AG20443 (cell line): ENCODE data around the gene GPHA2.
A peak's percentile ranks its signal among the peaks of the same experiment; 100 is the strongest.

Experiments
- DNase-seq: peaks from one replicate; pipeline ENCODE4 v3.0.0; 2012; ENCODE audit warnings: low spot score, mixed read lengths

Gene GPHA2

DNA sequence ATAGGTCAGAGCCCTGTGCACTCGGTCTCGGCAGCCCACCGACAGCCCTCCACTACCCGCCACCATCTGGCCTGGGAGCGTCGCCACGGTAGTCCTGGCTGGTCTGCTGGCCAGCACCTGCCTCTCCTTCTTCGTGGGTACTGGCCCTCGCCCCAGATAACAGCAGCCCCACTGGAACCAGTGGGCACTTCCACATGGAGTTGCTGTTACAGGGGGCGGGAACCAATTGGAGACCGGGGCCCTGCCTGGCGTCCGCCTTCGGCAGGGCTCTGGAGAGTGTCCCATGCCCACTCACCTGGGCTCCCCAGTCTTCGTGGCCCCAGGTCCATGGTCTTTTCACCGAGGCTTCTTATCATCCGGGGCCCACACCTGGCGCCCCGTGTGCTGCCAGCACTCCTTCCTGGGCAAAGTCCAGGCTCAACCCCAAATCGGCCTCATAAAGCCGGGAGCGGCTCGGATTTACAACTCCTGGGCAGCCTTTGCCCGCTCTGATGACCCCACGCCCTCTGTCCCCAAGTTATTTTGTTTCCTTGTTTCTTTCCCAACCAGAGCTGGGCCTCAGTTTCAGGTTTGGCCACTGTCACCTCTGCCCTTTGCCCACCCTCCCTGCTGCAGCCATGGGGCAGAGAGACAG lies 44.4 kb downstream of the GPHA2 start:
- DNase-seq, result no peak

DNA sequence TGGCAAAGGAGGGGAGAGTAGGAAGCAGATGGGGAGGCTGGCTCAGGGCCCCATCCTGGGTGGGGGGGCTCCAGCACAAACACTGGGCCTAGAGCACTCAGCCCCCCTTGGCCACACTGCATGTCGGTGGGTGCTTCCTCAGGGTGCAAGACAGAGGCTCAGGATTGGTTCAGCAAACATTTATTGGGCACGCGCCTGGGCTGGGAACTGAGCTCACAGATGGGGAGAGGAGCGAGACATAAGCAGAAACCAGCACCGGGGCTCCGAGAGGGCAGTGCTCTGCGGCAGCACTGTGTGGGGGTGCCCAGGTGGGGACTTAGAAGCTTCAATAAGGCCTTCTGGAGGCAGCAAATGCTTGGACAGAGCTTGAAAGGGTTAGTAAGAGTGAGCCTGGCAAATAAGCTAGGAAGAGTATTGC lies 45.2 kb downstream of the GPHA2 start:
- no peak for DNase-seq

DNA sequence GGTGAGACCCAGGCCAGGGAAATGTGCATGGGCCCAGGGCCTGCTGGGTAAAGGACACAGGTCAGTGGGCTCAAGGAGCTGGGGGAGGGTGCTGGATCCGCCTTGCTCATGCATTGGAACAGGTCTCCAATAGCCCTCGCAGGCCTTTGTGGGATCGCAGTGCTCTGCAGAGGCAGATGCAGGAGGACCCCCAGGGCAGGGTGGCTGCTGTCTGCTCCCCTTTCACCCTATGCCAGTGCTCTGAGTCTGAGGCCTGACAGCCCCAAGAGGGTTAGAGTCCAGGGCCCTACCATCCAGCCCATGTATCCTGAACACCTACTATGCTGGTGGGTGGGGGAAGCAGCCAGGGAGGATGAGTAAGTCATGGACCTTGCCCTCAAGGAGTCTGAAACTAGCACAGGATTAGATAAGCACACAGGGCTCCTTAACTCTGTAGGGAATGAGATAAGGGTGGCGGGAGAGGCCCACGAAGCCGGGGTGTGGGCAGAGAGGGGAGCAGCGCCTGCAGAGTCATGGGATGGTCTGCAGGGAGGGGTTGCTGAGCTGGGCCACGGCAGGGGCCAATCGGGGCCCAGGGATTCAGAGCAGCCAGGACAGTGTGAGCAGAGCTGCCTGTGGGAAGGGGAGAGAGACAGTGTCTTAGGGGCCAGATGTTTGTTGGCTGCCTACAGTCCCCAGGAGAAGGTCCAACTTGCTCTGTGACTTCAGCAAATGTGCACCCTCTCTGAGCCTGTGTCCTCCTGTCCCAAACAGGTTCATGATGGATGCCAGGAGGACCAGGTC lies 46.8 kb downstream of the GPHA2 start:
- DNase-seq, result no peak

DNA sequence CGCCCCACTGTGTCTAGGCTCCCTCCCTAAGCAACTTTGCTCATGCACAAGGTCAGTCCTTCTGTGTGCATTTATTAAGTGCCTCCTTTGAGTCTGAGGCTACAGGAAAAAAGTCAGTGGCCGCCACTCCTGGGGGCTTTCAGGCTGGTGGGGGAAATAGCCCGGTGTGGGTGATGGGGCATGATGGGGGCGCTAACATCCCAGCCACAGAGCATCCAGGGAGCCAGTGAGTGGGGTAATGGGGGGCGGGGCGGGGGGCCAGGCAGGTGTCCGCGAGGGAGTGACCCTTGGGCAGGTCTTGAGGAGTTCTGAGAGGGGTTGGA lies 47.3 kb downstream of the GPHA2 start:
- no peak for DNase-seq

DNA sequence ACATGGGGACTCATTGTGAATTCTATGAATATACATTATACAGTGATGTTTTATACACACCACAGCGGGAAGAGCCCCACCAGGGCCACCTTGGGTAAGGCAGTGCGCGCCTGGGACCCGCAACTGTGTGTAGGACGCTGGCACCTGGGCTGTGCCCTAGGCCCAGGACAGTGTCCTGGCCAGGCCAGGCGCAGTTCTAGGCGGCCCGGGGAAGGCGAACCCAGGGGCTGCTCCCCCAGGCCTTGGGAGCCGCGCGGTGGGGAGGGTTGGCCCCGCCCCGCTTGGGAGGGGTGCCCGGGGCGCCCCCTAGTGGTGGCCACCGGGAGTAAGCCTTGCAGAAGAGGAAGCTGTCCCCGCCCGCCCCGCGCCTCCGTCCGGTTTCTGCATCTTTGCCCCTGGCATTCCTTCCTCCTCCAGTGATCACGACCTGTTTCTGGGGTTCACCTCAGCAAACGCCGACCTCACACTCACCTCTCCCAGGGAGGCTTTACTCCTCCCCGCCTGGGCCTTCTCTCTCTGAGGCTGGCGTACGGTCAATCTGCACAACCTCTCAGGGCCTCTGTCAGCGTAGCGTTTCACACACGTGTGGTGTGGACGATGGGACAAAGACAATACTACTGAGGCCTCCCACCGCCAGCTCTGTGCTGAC lies 47.8 kb downstream of the GPHA2 start:
- DNase-seq, result peak; percentile 93

DNA sequence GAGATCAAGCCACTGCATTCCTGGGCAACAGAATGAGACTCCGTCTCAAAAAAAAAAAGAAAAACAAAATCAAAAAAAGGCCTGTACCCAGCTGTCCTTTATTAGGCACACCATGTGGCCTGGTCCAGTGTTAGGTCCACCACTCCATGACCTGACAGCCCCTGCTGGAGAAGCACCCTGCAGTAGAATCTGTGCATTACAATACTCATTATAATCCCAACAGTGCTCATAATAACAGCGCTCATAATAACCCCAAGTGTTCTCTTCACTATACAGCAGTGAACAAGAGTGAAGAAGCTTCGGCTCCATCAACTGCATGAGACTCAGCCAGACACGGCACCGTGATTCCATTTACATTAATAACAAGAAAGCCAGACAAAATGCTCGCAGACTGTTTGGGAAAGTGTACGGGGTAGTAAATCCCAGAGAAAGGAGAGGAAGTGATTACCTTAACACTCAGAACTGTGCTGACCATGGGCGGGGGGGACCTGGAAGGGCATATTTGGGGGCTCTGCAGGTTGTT lies 48.4 kb downstream of the GPHA2 start:
- no peak for DNase-seq

DNA sequence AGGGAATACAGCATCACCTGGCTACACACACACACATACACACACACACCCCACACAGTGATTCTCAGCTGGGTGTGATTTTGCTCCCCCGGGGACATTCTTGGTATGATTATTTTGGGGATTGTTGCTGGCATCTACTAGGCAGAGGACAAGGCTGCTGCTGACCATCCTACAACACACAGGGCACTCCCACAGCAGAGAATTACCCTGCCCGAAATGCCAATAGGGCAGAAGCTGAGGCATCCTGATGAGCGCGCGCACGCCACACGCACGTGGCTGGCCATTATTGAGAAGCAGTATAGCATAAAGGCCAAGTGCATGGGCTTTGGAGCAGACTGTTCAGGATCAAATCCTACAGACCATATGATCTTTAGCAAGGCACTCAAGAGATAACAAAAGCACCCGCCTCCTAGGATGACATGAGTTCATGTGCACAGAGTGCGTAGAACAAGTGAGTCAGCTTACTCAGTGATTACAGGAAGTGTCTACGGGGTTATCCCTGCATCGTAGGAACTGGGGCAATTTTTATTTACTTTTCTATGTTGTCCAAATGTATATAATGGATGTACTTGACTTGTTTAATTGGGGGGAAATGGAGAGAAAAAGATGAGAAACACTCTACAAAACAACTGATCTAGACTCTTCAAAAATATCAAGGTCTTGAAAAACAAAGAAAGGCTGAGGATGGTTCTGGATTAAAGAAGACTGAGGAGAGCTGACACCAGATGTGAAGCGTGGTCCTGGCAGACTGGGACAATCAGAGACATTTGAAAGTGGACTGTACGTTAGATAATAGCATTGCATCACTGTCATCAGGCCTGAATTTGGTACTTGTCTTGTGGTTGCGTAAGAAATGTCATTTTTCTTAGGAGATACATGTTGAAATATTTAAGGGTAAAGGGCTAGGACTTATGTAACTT lies 50.1 kb downstream of the GPHA2 start:
- DNase-seq, result no peak
